ENCODE measurements around the gene DUSP10.

Gene DUSP10

GRCh38 chr1:221696027-221696426, 45.9 kb downstream of the DUSP10 start:
- no peak for DNase-seq (ENCODE audit: low read depth in 2 of 2)

GRCh38 chr1:221695301-221695700, 46.6 kb downstream of the DUSP10 start:
- no peak for DNase-seq (ENCODE audit: low read depth in 2 of 2)

- no peak for DNase-seq (ENCODE audit: low read depth in 2 of 2)
Observed at GRCh38 chr1:221694109-221694508, 47.8 kb downstream of the DUSP10 start.

- DNase-seq (ENCODE audit: low read depth in 2 of 2), result no peak
Observed at GRCh38 chr1:221693087-221693486, 48.8 kb downstream of the DUSP10 start.

GRCh38 chr1:221692643-221693042, 49.2 kb downstream of the DUSP10 start:
- no peak for DNase-seq (ENCODE audit: low read depth in 2 of 2)

GRCh38 chr1:221691261-221691660, 50.6 kb downstream of the DUSP10 start:
- DNase-seq (ENCODE audit: low read depth in 2 of 2), result no peak

- no peak for DNase-seq (ENCODE audit: low read depth in 2 of 2)
Observed at GRCh38 chr1:221690858-221691257, 51.0 kb downstream of the DUSP10 start.

GRCh38 chr1:221689138-221689537, 52.8 kb downstream of the DUSP10 start:
- no peak for DNase-seq (ENCODE audit: low read depth in 2 of 2)

GRCh38 chr1:221688488-221688843, 53.4 kb downstream of the DUSP10 start:
- DNase-seq (ENCODE audit: low read depth in 2 of 2), result no peak

- no peak for DNase-seq (ENCODE audit: low read depth in 2 of 2)
Observed at GRCh38 chr1:221687836-221688487, 53.9 kb downstream of the DUSP10 start.

- no peak for DNase-seq (ENCODE audit: low read depth in 2 of 2)
Observed at GRCh38 chr1:221683681-221684080, 58.2 kb downstream of the DUSP10 start.

- DNase-seq (ENCODE audit: low read depth in 2 of 2), result no peak
Observed at GRCh38 chr1:221680085-221680484, 61.8 kb downstream of the DUSP10 start.

GRCh38 chr1:221678014-221678413, 63.9 kb downstream of the DUSP10 start:
- DNase-seq (ENCODE audit: low read depth in 2 of 2), result no peak

GRCh38 chr1:221675880-221676800, 65.7 kb downstream of the DUSP10 start:
- DNase-seq (ENCODE audit: low read depth in 2 of 2), result no peak

GRCh38 chr1:221672965-221673364, 68.9 kb downstream of the DUSP10 start:
- no peak for DNase-seq (ENCODE audit: low read depth in 2 of 2)

- DNase-seq (ENCODE audit: low read depth in 2 of 2), result no peak
Observed at GRCh38 chr1:221672239-221672645, 69.6 kb downstream of the DUSP10 start.

GRCh38 chr1:221670081-221670480, 71.8 kb downstream of the DUSP10 start:
- DNase-seq (ENCODE audit: low read depth in 2 of 2), result no peak

GRCh38 chr1:221669441-221669840, 72.4 kb downstream of the DUSP10 start:
- no peak for DNase-seq (ENCODE audit: low read depth in 2 of 2)

GRCh38 chr1:221667504-221667903, 74.4 kb downstream of the DUSP10 start:
- DNase-seq (ENCODE audit: low read depth in 2 of 2), result no peak

GRCh38 chr1:221664253-221664652, 77.6 kb downstream of the DUSP10 start:
- DNase-seq (ENCODE audit: low read depth in 2 of 2), result no peak

GRCh38 chr1:221663321-221663720, 78.6 kb downstream of the DUSP10 start:
- DNase-seq (ENCODE audit: low read depth in 2 of 2), result no peak

GRCh38 chr1:221655766-221656305, 86.1 kb downstream of the DUSP10 start:
- no peak for DNase-seq (ENCODE audit: low read depth in 2 of 2)
